ENCODE data around the gene ATP9A. TPM values are rescaled to one million over a fixed set of nuclear protein-coding genes. Genes with fewer than 3 reads are reported as not detected.

The ATP9A gene
- polyA plus RNA-seq, 1 donor (not counting 4 experiments of a cell fraction or from before 2014, with no cell fraction given), result 5.8 TPM

- H3K27ac ChIP-seq (ENCODE audit: control insufficient read depth, insufficient read depth, low read length), result no peak overlapping the region
- no peaks in the 10 kb centered on the region for H3K79me2 ChIP-seq (ENCODE audit: control insufficient read depth, insufficient read depth, low read length)
- H3K9ac ChIP-seq (ENCODE audit: control insufficient read depth, extremely low read depth, insufficient read depth, low read length), result no peak overlapping the region
- peaks cover 23% of the 10 kb centered on the region for H3K27me3 ChIP-seq (ENCODE audit: control insufficient read depth, extremely low read depth, insufficient read depth, low read length)
- no peaks in the 10 kb centered on the region for H4K20me1 ChIP-seq (ENCODE audit: control insufficient read depth, extremely low read depth, insufficient read depth, low read length)
- H3K4me3 ChIP-seq (ENCODE audit: control insufficient read depth in 2 of 3, extremely low read depth in 1 of 3, insufficient read depth in 2 of 3, low read depth in 1 of 3, low read length in 3 of 3), result no peak overlapping the region
- no peaks in the 10 kb centered on the region for H3K36me3 ChIP-seq (ENCODE audit: control insufficient read depth in 2 of 2, extremely low read depth in 1 of 2, insufficient read depth in 2 of 2, low read length in 2 of 2)
- dilution Hi-C loops (cut with MboI; ENCODE audit: extremely low pct_ligation_motif_present, low sequenced_read_pairs), result no loop called here
- H3K4me2 ChIP-seq (ENCODE audit: control insufficient read depth, extremely low read depth, insufficient read depth, low read depth, low read length), result no peak overlapping the region
- no peak for FAIRE-seq
- H3K9me1 ChIP-seq (ENCODE audit: control insufficient read depth, extremely low read depth, insufficient read depth, low read length), result no peaks in the 10 kb centered on the region
- H3K9me3 ChIP-seq (ENCODE audit: control insufficient read depth, low read depth, low read length), result no peaks in the 10 kb centered on the region
- no peak overlapping the region for H2AFZ ChIP-seq (ENCODE audit: control insufficient read depth, low read length)
- TF ChIP-seq EZH2 (IDR thresholded peaks at IDR 0.05; ENCODE audit: low read length), result no peak
- no peak for TF ChIP-seq CTCF (optimal IDR thresholded peaks at IDR 0.05 in 1 of 3, IDR thresholded peaks at IDR 0.05 in 1 of 3, conservative IDR thresholded peaks at IDR 0.05 in 1 of 3; ENCODE audit: extremely low read depth in 1 of 3, insufficient read depth in 2 of 3, low read length in 3 of 3)
- peaks cover 4% of the 10 kb centered on the region for H3K4me1 ChIP-seq (ENCODE audit: control insufficient read depth, extremely low read depth, insufficient read depth, low read length)
- no peak for DNase-seq (ENCODE audit: low read depth, low spot score)
Measured at GRCh38 chr20:51549474-51549873, 218.7 kb downstream of the ATP9A start.

- Histone ChIP-seq H3K4me3 (ENCODE audit: control insufficient read depth in 2 of 3, extremely low read depth in 1 of 3, insufficient read depth in 2 of 3, low read depth in 1 of 3, low read length in 3 of 3) (no peak overlapping the region), H3K27ac (ENCODE audit: control insufficient read depth, insufficient read depth, low read length) (no peak overlapping the region), H3K36me3 (ENCODE audit: control insufficient read depth in 2 of 2, extremely low read depth in 1 of 2, insufficient read depth in 2 of 2, low read length in 2 of 2) (no peaks in the 10 kb centered on the region), H3K9me1 (ENCODE audit: control insufficient read depth, extremely low read depth, insufficient read depth, low read length) (no peaks in the 10 kb centered on the region), H3K4me2 (ENCODE audit: control insufficient read depth, extremely low read depth, insufficient read depth, low read depth, low read length) (no peak overlapping the region), H3K27me3 (ENCODE audit: control insufficient read depth, extremely low read depth, insufficient read depth, low read length) (peaks cover 34% of the 10 kb centered on the region), H3K79me2 (ENCODE audit: control insufficient read depth, insufficient read depth, low read length) (no peaks in the 10 kb centered on the region), H4K20me1 (ENCODE audit: control insufficient read depth, extremely low read depth, insufficient read depth, low read length) (no peaks in the 10 kb centered on the region), H2AFZ (ENCODE audit: control insufficient read depth, low read length) (no peak overlapping the region), H3K4me1 (ENCODE audit: control insufficient read depth, extremely low read depth, insufficient read depth, low read length) (no peaks in the 10 kb centered on the region), H3K9ac (ENCODE audit: control insufficient read depth, extremely low read depth, insufficient read depth, low read length) (no peak overlapping the region), H3K9me3 (ENCODE audit: control insufficient read depth, low read depth, low read length) (no peaks in the 10 kb centered on the region)
- DNase-seq (ENCODE audit: low read depth, low spot score) (no peak), FAIRE-seq (no peak)
- TF ChIP-seq EZH2 (IDR thresholded peaks at IDR 0.05; ENCODE audit: low read length) (no peak), CTCF (optimal IDR thresholded peaks at IDR 0.05 in 1 of 3, IDR thresholded peaks at IDR 0.05 in 1 of 3, conservative IDR thresholded peaks at IDR 0.05 in 1 of 3; ENCODE audit: extremely low read depth in 1 of 3, insufficient read depth in 2 of 3, low read length in 3 of 3) (no peak)
- dilution Hi-C loops (cut with MboI; ENCODE audit: extremely low pct_ligation_motif_present, low sequenced_read_pairs), result no loop called here
Measured at GRCh38 chr20:51547951-51548350, 220.2 kb downstream of the ATP9A start.

Other genes starting within 250 kb of the ATP9A start
- 0.05 to 0.06 TPM (median 0.05 TPM) in 3 replicates for gene NFATC2, start 225.7 kb downstream of the ATP9A start, polyA plus RNA-seq
- gene SALL4, start 34.1 kb upstream of the ATP9A start, polyA plus RNA-seq, result 0.04 to 0.45 TPM (median 0.17 TPM) in 3 replicates